Measurements from ENCODE around the gene SLC25A36.
"Not testable (repeated sequence)": the region's sequence is repeated elsewhere in the genome, so short reads cannot be mapped to it uniquely, and the experiment has no call there.

The SLC25A36 gene

GRCh38 chr3:141000027-141000663 lies 58.5 kb downstream of the SLC25A36 start:
- DNase-seq: peak; percentile 67 to 81

- DNase-seq: no peak
Observed at GRCh38 chr3:141000686-141001085, 59.0 kb downstream of the SLC25A36 start.

- DNase-seq: no peak
Observed at GRCh38 chr3:141006344-141006743, 64.7 kb downstream of the SLC25A36 start.

GRCh38 chr3:141009496-141009895 lies 67.9 kb downstream of the SLC25A36 start:
- no peak for DNase-seq

- DNase-seq: peak; percentile 71 to 79
Observed at GRCh38 chr3:141011232-141011996, 69.8 kb downstream of the SLC25A36 start.

GRCh38 chr3:141011997-141012262 lies 70.3 kb downstream of the SLC25A36 start:
- DNase-seq: no peak

GRCh38 chr3:141012571-141012970 lies 70.9 kb downstream of the SLC25A36 start:
- peak in 1 of 2 donors; percentile 17 for DNase-seq

GRCh38 chr3:141015481-141015880 lies 73.8 kb downstream of the SLC25A36 start:
- DNase-seq: no peak

GRCh38 chr3:141017366-141018322 lies 76.0 kb downstream of the SLC25A36 start:
- not testable (repeated sequence) for DNase-seq

- no peak for DNase-seq
Observed at GRCh38 chr3:141019244-141019643, 77.6 kb downstream of the SLC25A36 start.

- DNase-seq: peak; percentile 12 to 67
Observed at GRCh38 chr3:141020143-141020830, 78.7 kb downstream of the SLC25A36 start.

- DNase-seq: no peak
Observed at GRCh38 chr3:141021261-141021660, 79.6 kb downstream of the SLC25A36 start.
